Stimulated activated CD4-positive, alpha-beta T cell treated with anti-CD3 and anti-CD28 coated beads, Interleukin-12 subunit alpha, Interleukin-12 subunit beta, amount 100 ng/mL, for 24 hours (primary cell): ENCODE results near the gene MCRS1.
"Not testable (repeated sequence)": the region's sequence is repeated elsewhere in the genome, so short reads cannot be mapped to it uniquely, and the experiment has no call there.

ENCODE experiments used
- DNase-seq, 2 experiments: peaks; one replicate each; pipeline ENCODE4 v3.0.0-alpha.2; 2020; ENCODE audit warnings: low read depth in 2 of 2

MCRS1 gene

GRCh38 chr12:49515266-49515665 is 52.7 kb downstream of the MCRS1 start:
- no peak for DNase-seq

- no peak for DNase-seq
These were observed 55.4 kb downstream of the MCRS1 start for GRCh38 chr12:49512546-49512945.

GRCh38 chr12:49511410-49511809 is 56.5 kb downstream of the MCRS1 start:
- no peak for DNase-seq

- DNase-seq, result not testable (repeated sequence)
These were observed 58.3 kb downstream of the MCRS1 start for GRCh38 chr12:49509681-49510080.
